GM19043 (cell line): ENCODE results near the gene C1orf174.

ENCODE experiments used
- ATAC-seq: cut with Tn5 transposase; IDR thresholded peaks from one replicate; pipeline ENCODE4 v1.9.1; 2021; ENCODE audit warnings: low read depth; ENCODE audit not compliant: unreplicated experiment

The C1orf174 gene

DNA sequence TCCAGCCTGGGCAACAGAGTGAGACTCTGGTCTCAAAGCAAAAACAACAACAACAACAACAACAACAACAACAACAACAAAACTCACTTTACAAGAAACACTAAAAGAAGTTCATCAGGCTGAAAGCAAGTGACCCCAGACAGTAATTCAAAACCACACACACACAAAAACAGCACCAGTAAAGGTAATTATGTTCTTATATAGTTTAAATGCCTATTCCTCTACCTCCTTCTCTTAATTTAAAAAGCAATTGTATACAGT is 1.7 kb downstream of the C1orf174 start:
- ATAC-seq = no peak

DNA sequence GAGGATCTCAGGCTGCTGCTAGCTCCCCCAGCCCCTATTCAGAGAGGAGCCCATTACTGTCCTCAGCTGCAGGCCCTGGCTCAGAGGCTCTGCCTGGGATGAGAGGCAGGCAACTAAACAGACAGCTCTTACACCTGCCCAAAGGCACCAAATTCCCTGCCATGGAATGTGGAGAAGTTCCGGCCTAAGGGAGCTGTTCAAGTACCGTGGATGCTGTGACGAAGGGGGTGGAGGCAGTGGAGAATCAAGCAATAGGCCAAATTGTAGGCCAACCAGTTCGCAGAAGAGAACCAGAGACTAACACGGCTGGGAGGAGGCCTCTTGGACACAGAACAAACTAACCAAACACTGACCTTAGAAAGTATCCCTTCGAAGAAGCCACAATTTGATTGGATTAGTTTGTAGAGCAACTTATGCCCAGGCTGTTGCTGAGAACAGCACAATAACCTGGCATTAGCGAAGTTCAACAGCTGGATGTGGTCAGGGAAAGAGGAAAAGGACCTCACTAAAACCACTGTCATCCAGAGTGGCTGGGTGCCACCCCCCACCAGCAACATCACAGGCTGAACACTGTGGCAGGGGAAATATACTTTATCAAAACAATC is 3.6 kb downstream of the C1orf174 start:
- no peak for ATAC-seq

DNA sequence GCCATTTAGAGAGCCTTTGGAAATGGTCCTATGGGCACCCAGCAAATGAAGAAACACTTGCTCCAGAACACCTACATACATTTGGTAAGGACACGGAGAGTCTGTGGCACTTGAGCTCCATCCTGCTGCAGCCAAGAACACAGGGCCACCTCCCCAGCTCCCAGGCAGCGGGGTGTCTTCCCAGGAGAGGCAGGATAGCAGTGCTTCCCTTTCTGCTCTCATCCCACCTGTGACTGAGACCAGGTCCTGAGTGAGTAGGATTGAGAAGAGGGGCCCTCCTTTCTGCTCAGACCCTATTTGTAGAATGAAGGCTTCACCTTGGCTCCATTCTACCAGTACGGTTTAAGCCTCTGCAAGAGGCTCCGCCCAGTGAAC is 4.1 kb downstream of the C1orf174 start:
- ATAC-seq = no peak

DNA sequence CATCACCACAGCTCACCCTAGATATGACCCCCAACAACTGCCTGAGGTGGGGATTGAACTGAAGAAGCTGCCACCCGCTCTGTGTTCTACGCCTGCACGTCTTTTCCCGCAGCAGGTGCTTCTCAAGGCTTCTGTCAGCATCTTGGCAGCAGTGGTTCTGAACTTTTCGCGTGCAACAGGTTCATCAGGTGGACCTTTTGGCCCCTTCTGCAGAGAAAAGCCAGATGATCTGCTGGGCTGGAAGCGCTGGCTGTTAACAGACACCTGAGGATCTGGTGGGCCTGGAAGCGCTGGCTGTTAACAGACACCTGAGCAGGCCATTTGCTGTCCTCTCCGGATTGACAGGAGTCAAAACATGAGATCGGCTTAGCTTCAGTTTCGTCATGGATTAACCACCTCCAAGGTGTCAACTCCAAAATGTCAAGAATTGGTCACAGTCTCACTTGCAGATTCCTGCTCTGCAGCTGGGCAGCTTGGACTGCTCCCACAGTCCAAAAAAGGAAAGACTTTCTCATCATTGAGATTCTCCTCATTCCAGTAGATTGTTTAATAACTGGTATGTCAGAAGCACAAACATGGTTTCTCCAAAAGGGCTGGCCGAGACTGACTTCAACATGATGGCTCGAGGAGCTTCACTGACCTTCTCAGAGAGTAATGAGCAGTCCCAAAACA is 4.7 kb downstream of the C1orf174 start:
- no peak for ATAC-seq

DNA sequence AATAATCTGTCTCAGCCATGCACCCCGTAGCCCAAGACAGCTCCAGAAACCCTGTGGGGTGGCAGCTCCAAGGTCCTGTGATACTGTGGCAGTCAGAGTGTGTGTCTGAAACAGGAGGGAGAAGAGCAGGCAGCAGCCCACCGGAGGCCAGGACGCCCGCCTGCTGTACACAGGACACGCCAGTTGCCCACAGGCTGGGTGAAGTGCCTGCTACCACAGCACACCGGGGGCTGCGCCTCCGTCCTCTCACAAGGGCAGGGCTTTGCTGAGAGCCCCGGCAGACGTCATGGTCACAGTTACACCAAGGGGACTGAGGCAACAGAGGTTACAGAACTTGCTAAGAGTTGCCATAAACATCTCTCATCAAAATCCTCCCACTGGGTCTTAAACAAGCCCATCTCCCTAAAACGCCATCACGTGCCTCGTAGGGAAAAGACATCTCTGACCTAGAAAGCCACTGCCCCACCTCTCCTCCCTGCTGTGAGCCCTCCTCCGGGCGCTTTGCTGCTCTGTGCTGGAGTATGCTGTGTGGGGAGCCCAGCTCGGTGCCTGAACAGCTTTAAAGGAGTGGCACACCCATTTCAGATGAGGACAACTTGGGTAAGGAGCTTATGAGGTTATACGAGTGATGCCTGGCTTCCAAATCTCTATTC is 5.3 kb downstream of the C1orf174 start:
- ATAC-seq = no peak

DNA sequence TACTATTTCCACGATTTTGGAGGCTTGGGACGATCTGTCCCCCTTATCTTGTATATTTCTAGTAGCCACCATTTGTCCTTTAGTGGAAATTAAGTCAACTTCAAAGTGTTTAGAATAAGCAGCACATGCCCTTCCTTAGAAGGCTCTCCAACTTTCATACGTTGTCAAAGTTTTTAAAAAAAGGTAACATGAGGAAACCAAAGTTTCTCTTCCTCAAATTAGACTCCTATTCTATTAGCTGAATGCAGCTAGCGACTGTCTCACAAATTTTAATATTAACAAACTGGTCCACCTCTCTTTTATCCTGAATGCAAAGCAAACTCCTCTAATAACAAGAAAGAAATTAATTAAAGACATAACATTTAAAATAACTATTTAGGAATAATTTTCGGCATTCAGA is 6.9 kb downstream of the C1orf174 start:
- no peak for ATAC-seq

DNA sequence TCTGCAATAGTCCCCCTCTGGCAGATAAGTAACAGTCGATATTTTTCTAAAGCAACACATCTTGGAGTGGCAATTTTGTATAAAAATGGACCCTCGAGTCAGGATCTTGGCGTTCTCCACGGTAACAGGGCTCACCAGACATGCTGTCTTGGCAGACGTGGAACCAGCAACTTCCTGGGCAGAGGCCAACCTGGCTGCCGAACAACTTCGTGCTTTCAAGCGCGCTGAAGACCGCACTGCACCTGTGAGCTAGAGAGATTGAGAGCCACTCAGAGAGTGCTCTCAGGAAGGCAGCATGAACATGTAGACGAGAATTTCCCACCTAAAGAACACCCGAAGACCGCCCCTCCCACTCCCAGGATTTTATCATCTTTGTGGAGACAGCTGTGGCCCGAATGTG is 7.3 kb downstream of the C1orf174 start:
- ATAC-seq = no peak

DNA sequence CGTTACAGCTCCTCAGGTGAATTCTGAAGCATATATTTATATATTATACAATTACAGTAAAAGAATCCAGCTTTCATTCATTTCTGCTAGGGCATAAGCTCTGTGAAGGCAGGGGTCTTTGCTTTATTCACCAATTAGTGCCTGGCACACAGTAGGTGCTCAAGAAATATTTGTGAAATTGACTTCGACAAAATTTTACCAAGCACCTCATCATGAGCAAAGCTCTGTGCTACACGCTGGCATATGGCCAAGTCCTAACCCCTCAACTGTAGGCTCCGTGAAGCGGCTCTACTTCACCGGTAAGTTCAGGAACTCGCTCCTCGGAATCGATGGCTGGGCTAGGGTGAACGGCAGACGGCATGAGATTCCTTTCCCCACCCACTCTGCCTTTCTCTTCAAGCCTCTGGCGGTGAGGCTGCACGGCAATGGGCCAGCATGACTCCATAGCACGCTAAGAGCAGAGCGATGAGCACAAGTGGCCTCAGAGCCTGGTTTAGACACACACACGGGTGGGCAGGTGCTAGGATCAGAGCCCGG is 8.7 kb downstream of the C1orf174 start:
- no peak for ATAC-seq

DNA sequence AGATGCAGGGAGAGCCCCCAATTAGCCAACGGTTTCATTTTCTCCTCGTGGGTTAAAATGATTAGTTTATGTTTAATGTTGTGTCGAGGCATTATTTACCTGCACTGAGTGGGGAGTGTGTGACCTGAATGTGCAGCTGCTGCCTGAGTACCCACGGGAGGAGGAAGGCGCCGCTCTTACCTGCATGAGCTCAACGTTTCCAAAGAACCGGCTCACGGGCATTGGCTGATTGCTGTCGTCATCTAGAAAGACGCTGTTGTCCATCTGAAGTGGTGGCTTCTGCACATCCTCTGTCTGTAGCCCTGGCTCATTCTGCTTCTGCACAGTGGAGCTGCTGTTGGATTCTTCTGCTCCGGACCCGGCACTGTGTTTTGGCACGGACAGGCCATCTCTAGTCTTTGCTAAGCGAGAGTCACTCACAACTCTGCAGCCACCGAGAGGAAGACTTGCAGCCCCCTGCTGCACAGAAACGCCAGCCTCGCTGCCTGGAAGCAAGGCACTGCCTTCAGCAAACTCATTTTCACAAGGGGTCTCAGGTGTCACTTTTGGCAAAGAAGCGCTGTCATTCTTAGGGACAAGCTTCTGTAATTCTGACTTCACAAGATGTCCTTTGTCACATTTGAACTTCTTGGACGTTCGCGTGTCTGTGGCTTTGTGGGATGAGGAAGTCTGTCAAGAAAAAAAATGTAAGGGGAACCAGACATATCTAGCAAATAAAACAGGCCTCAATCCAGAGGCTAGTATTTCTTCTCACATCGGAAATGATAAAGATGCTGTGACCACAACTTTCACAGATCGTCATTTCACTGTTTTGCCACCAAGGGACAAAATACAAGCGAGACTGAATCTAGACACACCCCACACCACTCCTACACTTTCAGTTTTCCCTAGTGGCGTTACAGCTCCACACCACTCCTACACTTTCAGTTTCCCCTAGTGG is 9.4 kb downstream of the C1orf174 start:
- no peak for ATAC-seq

DNA sequence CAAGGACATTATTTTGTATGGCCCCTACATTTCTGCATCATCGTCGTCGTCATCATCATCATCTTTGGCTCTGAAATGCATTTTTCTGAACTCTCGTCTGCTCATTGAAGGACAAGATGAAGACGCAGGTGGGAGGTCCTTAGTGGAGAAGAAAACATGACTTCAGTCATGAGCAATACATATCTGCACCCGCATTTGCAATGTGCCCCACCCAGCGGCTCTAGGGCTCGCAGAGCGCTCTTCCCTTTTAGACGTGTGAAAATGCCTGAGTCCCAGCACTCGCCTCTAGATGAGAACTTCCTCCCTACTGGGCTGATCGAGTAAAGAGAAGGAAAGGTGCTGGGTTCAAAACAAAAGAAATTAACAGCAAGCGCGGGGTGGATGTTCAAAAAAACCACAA is 10.1 kb downstream of the C1orf174 start:
- no peak for ATAC-seq

DNA sequence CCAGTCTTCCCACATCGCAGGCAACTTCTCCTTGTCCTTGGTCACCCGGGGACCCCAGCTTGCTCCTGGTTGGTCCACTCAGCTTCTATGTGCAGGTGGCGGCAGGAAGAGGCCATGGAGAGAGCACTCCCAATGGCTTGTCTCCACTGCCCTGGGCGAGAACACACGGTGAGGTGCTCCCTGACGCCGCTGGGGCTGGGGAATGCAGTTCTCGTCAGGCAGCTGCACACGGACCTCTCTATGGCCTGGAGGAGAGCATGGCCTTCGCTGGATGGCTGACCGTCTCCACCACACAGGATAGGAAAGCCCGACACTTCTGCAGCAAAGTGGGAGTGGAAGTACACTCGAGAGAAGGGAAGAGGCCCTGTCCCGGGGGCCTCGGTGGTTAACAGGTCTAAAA is 11.8 kb downstream of the C1orf174 start:
- no peak for ATAC-seq

DNA sequence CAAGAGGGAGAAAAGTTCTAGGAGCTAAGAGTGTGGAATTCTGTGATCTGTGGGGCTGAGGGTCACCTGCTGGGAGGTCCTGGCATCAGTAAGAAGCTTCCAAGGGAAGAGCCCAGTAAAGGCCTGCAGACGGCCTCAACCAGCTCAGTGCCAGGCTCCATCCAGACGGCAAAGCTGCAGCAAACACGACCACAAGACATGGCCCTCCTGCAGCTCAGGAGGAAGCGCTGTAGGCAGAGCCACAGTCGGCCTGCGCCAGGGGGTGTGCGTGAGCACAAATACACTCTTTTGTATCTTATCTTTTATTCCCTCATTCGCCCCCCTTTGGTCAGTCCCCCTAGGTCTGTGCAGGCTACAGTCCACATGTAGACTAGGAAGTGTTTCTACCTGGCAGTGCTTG is 13.4 kb downstream of the C1orf174 start:
- ATAC-seq = no peak

DNA sequence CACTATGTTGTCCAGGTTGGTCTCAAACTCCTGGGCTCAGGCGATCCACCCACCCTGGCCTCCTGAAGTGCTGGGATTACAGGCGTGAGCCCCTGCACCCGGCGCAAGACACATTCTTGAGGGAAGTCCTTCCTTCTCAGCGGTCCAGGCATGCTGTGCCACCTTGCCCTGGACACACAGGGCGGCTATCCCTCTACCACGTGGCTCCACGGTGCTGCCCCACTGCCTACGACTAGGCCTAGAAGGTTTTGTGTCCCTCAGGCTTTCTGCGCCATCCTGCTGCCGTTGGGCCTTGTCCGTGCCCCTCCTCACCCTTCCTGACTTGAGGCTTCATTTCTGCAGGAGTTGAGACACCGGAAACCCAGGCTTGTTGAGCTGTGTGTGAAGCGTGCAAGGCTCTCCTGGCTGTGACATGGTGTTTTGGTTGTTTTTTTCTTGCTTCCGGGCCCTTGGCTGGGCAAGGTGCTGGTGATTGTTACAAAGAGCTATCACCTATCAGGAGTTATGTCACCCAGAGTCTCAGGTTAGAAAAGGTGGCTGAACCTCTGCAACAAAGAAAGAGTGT is 13.9 kb downstream of the C1orf174 start:
- no peak for ATAC-seq

DNA sequence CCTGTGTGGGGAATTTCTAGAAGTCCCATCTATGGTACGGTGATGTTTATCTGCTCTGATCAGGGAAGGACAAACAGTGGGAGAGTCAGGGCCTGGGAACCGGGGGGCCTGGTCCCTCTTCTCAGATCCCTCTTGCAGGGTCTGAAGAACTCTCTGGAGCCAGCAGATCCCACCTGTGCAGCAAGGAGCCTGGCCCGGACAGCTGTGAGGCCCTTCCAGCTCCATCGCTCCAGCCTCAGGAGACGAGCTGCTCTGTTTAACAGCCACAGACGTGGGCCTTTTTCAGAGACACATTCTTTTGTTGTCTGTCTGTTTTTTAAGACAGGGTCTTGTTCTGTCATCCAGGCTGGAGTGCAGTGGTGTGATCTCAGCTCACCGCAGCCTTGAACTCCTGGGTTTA is 14.5 kb downstream of the C1orf174 start:
- no peak for ATAC-seq

DNA sequence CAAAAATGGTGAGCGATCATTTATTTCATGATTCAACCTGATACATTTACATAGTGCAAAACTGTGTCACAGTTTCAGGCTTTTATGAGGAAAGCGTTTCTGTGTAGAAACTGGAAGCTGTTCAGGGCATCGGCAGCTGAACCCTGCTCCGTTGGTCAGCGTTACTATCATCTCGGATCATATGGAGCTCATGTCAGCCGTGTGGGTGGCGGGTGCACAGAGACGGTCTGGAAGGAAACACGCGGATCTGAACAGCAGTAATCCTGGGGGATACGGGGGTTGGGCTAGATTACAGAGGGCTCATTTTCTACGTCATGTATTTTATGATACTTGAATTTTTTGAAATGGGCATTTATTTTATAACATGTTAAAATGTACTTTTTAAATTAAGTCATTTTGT is 15.1 kb downstream of the C1orf174 start:
- no peak for ATAC-seq

DNA sequence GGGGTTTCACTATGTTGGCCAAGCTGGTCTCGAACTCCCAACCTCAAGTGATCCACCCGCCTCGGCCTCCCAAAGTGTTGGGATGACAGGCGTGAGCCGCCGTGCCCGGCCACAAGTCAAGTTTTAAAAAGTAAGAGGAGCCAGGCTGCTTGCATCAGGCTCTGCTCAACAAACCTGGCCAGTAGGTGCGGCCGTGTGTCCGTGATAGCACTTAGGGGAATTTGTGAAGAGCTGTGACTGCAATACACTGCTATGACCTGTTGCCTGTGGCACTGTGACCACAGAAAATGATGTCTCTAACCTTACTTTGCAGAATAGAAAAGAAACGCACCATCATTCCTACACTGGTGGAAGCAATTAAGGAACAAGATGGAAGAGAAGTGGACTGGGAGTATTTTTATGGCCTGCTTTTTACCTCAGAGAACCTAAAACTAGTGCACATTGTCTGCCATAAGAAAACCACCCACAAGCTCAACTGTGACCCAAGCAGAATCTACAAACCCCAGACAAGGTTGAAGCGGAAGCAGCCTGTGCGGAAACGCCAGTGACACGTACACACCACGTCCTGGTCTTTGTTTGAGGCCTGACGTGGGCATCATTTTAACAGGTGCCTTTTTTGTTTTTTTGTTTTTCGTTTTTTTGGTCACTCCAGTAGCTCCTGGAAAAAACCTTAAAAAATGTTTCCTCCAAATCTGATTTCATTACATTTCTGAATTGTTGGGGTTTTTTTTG is 16.7 kb downstream of the C1orf174 start:
- no peak for ATAC-seq

DNA sequence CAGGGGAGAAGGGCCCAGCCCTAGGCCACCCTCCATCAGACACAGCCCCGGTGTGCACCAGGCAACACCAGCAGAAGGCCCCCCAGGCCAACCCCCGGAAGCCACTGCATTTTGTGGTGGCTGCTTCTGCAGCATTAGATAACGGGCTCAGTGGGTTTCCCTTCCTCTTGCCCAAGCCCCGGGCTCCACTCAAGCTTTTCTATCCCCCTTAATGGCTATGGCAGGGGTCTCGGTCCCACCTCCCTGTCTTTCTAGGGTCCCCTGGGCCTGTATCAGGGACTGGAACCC is 18.9 kb downstream of the C1orf174 start:
- no peak for ATAC-seq

DNA sequence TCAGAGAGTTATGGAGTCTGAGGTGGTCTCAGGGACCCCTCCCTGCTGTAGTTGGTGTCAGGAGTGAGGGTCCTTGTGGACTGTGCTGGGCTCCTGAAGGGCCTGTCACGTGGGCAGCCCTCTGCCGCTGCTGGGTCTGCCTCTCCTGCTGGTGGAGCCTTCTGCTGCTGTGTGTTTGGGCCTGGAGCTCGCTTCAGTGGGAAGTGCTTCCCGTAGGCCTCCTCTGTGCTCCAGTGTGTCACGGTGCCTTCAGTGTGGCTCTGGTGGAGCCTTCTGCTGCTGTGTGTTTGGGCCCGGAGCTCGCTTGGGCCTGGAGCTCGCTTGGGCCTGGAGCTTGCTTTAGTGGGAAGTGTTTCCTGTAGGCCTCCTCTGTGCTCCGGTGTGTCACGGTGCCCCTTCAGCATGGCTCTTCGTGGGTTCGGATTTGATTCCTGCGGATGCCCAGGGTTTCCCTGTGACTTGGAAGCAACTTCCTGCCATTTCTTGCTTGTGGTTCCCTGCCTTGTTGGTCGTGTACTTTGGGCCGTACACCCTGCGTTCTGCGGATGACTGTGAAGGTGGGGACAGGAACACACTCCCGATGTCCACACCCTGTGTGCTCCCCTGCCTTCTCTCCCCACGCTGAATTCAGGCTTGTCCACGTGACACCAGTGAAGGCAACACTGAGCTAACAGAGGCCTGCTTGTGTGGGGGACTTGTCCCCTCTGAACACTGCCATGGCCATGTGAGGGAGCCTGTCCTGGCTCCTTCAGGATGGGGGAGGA is 19.5 kb downstream of the C1orf174 start:
- ATAC-seq = no peak

DNA sequence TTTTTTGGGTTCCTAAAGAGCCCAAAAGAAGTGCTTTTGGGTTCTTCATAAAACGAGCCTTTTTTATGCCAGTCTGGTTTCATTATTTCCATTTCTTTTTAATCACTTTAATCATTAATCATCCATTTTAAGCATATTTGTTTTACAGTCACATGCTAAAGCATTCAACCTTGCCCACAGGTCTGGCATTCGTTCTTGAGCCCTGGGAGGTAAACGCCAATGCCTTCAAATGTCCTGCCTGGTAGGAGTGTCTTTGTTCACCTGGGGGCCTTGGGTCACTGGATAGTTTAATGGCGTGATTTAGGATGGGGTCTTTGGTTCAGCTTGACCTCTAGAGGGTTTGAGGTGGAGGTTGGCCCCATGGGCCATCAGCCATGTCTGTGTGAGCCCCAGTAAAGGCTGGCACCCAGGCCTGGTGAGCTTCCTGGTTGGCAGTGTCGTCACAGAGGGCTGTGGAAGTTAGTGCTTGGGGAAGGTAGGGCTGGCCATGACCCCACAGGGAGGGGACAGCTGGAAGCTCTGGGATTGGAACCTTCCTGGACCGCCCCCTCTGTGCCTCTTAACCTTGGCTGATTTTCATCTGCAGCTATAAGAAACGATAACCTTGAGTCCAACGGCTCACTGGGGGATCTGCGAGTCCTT is 20.2 kb downstream of the C1orf174 start:
- no peak for ATAC-seq
